GM19099 (cell line): ENCODE results near the gene AUTS2.

ENCODE experiments used
- POLR2A ChIP-seq: IDR thresholded peaks from 3 replicates; pipeline ENCODE4 v1.6.1; 2011; ENCODE audit warnings: low read depth; ENCODE audit not compliant: insufficient read length; ENCODE audit errors: extremely low read depth

The AUTS2 gene

GRCh38 chr7:70756789-70757188 is 1158.5 kb downstream of the AUTS2 start:
- no peak for TF ChIP-seq POLR2A

- no peak for TF ChIP-seq POLR2A
These were observed 1160.4 kb downstream of the AUTS2 start for GRCh38 chr7:70758646-70759045.

GRCh38 chr7:70759674-70760073 is 1161.4 kb downstream of the AUTS2 start:
- no peak for TF ChIP-seq POLR2A

- TF ChIP-seq POLR2A, result no peak
These were observed 1163.5 kb downstream of the AUTS2 start for GRCh38 chr7:70761711-70762328.

- no peak for TF ChIP-seq POLR2A
These were observed 1164.4 kb downstream of the AUTS2 start for GRCh38 chr7:70762696-70763095.

- TF ChIP-seq POLR2A, result no peak
These were observed 1165.9 kb downstream of the AUTS2 start for GRCh38 chr7:70763961-70764691.

- TF ChIP-seq POLR2A, result no peak
These were observed 1166.5 kb downstream of the AUTS2 start for GRCh38 chr7:70764701-70765208.

- TF ChIP-seq POLR2A, result no peak
These were observed 1167.4 kb downstream of the AUTS2 start for GRCh38 chr7:70765651-70766050.

- no peak for TF ChIP-seq POLR2A
These were observed 1167.8 kb downstream of the AUTS2 start for GRCh38 chr7:70766109-70766508.

- TF ChIP-seq POLR2A, result no peak
These were observed 1168.4 kb downstream of the AUTS2 start for GRCh38 chr7:70766694-70767093.

GRCh38 chr7:70770154-70770553 is 1171.9 kb downstream of the AUTS2 start:
- TF ChIP-seq POLR2A, result no peak

GRCh38 chr7:70771451-70771850 is 1173.2 kb downstream of the AUTS2 start:
- TF ChIP-seq POLR2A, result no peak

GRCh38 chr7:70772891-70773290 is 1174.6 kb downstream of the AUTS2 start:
- TF ChIP-seq POLR2A, result no peak

GRCh38 chr7:70773406-70773805 is 1175.1 kb downstream of the AUTS2 start:
- TF ChIP-seq POLR2A, result no peak

- no peak for TF ChIP-seq POLR2A
These were observed 1176.8 kb downstream of the AUTS2 start for GRCh38 chr7:70774950-70775527.
